Right atrium auricular region (tissue), 2 donors: ENCODE data around the gene SEPTIN11. TPM values are rescaled to one million over a fixed set of nuclear protein-coding genes. Genes with fewer than 3 reads are reported as not detected.

ENCODE experiments used
- DNase-seq: peaks from one replicate; pipeline ENCODE4 v3.0.0-alpha.2; 2019; ENCODE audit warnings: low spot score
- H3K27ac ChIP-seq, 2 donors: fragments of 200-600 bp; sonication (generic); 1 replicate in 1 of 2; 2 replicates in 1 of 2; pipeline ENCODE4 v1.5.1; 2016 to 2019
- H3K27me3 ChIP-seq, 2 donors: fragments of 200-600 bp; sonication (generic); one replicate each; pipeline versions ENCODE4 v1.5.1 to v1.6.0; 2017 to 2019
- H3K36me3 ChIP-seq: fragments of 200-600 bp; sonication (generic); one replicate; pipeline ENCODE4 v1.5.1; 2016
- H3K4me1 ChIP-seq, 2 donors: fragments of 200-600 bp; sonication (generic); one replicate each; pipeline versions ENCODE4 v1.5.1 to v1.6.0; 2017 to 2019
- H3K4me3 ChIP-seq, 2 donors: fragments of 200-600 bp; sonication (generic); 1 replicate in 1 of 2; 2 replicates in 1 of 2; pipeline ENCODE4 v1.5.1; 2017 to 2019; ENCODE audit warnings: mild to moderate bottlenecking in 1 of 2, moderate library complexity in 1 of 2
- H3K9me3 ChIP-seq, 2 donors: fragments of 200-600 bp; sonication (generic); one replicate each; pipeline ENCODE4 v1.5.1; 2019
- total RNA-seq, 2 donors: library from RNA; depleted of rRNA; stranded (reverse); fragments of >200 nt; gene quantifications; one replicate each; pipeline ENCODE4 v1.1.0, GENCODE V29; 2016
- TF ChIP-seq, protein P1 (sequence below), 2 donors: fragments of 200-600 bp; sonication (generic); IDR thresholded peaks; one replicate each; pipeline ENCODE4 v1.5.1; 2019; ENCODE audit warnings: antibody characterized with exemption in 2 of 2

SEPTIN11 gene
- total RNA-seq, 2 donors from 2014 or later = 34.9 to 59.0 TPM

- Histone ChIP-seq H3K27ac (no peak overlapping the region), H3K9me3 (no peaks in the 10 kb centered on the region), H3K4me3 (no peak overlapping the region), H3K4me1 (no peaks in the 10 kb centered on the region), H3K36me3 (no peaks in the 10 kb centered on the region), H3K27me3 (no peaks in the 10 kb centered on the region)
- no peak for DNase-seq
- TF ChIP-seq, protein P1, sequence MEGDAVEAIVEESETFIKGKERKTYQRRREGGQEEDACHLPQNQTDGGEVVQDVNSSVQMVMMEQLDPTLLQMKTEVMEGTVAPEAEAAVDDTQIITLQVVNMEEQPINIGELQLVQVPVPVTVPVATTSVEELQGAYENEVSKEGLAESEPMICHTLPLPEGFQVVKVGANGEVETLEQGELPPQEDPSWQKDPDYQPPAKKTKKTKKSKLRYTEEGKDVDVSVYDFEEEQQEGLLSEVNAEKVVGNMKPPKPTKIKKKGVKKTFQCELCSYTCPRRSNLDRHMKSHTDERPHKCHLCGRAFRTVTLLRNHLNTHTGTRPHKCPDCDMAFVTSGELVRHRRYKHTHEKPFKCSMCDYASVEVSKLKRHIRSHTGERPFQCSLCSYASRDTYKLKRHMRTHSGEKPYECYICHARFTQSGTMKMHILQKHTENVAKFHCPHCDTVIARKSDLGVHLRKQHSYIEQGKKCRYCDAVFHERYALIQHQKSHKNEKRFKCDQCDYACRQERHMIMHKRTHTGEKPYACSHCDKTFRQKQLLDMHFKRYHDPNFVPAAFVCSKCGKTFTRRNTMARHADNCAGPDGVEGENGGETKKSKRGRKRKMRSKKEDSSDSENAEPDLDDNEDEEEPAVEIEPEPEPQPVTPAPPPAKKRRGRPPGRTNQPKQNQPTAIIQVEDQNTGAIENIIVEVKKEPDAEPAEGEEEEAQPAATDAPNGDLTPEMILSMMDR (IDR thresholded peaks at IDR 0.05) = no peak
These were observed 28.8 kb upstream of the SEPTIN11 start for GRCh38 chr4:76920715-76921114.

DNA sequence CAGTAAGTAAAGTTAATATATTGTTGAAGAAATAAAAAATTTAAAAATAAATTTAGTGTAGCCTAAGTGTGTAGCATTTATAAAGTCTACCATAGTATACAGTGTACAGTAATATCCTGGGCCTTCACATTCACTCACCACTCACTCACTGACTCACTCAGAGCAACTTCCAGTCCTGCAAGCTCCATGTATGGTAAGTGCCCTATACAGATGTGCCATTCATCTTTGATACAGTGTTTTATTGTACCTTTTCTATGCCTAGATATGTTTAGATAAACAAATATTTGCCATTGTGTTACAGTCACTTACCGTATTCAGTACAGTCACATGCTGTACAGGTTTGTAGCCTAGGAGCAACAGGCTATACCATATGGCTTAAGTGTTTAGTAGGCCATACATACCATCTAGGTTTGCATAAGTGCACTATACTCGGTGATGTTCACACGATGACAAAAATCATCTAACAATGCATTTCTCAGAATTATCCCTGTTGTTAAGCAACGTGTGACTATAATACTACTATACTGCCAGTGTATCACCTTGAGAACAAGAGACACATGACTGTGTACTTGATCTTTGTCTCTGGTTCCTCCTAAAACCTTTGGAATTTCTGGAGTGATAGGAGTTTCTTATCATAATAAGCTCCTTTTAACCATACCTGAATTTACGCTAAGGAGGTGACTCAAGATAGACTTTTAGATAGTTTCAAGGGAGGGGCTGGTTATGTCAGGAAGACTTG, 25.8 kb upstream of the SEPTIN11 start:
- H3K9me3 ChIP-seq = no peaks in the 10 kb centered on the region
- no peak overlapping the region for H3K27ac ChIP-seq
- no peaks in the 10 kb centered on the region for H3K36me3 ChIP-seq
- H3K4me1 ChIP-seq = no peaks in the 10 kb centered on the region
- TF ChIP-seq, protein P1 (IDR thresholded peaks at IDR 0.05) = no peak
- no peak for DNase-seq
- no peak overlapping the region for H3K4me3 ChIP-seq
- no peaks in the 10 kb centered on the region for H3K27me3 ChIP-seq

- TF ChIP-seq, protein P1 (IDR thresholded peaks at IDR 0.05) = no peak
- no peak for DNase-seq
- Histone ChIP-seq H3K27ac (no peak overlapping the region), H3K4me3 (no peak overlapping the region), H3K36me3 (no peaks in the 10 kb centered on the region), H3K4me1 (no peaks in the 10 kb centered on the region), H3K27me3 (no peaks in the 10 kb centered on the region), H3K9me3 (no peaks in the 10 kb centered on the region)
These were observed 22.7 kb upstream of the SEPTIN11 start for GRCh38 chr4:76926841-76927240.

- H3K4me1 ChIP-seq = no peaks in the 10 kb centered on the region
- H3K36me3 ChIP-seq = no peaks in the 10 kb centered on the region
- no peak overlapping the region for H3K4me3 ChIP-seq
- H3K27me3 ChIP-seq = no peaks in the 10 kb centered on the region
- TF ChIP-seq, protein P1 (IDR thresholded peaks at IDR 0.05) = no peak
- H3K9me3 ChIP-seq = no peaks in the 10 kb centered on the region
- DNase-seq = no peak
- no peak overlapping the region for H3K27ac ChIP-seq
These were observed 18.9 kb upstream of the SEPTIN11 start for GRCh38 chr4:76930685-76931084.

DNA sequence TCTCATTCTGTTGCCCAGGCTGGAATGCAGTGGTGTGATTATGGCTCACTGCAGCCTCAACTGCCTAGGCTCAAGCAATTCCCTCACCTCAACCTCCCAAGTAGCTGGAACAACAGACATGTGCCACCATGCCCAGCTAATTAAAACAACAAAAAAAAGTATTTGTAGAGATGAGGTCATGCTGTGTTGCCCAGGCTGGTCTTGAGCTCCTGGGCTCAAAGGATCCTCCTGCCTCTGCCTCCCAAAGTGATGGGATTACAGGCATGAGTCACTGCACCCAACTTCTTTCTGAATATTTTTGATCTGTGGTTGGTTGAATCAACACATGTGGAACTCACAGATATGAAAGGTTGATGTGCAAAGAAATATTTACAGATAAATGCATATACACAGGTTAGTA, 18.5 kb upstream of the SEPTIN11 start:
- no peak for DNase-seq
- Histone ChIP-seq H3K4me1 (no peaks in the 10 kb centered on the region), H3K27ac (no peak overlapping the region), H3K4me3 (no peak overlapping the region), H3K36me3 (no peaks in the 10 kb centered on the region), H3K27me3 (no peaks in the 10 kb centered on the region), H3K9me3 (no peaks in the 10 kb centered on the region)
- TF ChIP-seq, protein P1 (IDR thresholded peaks at IDR 0.05) = no peak
